ENCODE data around the gene AKAP11.

- TF ChIP-seq CTCF (IDR thresholded peaks at IDR 0.05) (no peak), EZH2 (IDR thresholded peaks at IDR 0.05) (no peak)
Measured at GRCh38 chr13:42324704-42325103, 52.8 kb downstream of the AKAP11 start.

All from neural progenitor cell (in vitro differentiated cells).